ENCODE data around the gene HNRNPH1.
A peak's percentile ranks its signal among the peaks of the same experiment; 100 is the strongest.
"Not testable (repeated sequence)": the region's sequence is repeated elsewhere in the genome, so short reads cannot be mapped to it uniquely, and the experiment has no call there.

Gene HNRNPH1

DNA sequence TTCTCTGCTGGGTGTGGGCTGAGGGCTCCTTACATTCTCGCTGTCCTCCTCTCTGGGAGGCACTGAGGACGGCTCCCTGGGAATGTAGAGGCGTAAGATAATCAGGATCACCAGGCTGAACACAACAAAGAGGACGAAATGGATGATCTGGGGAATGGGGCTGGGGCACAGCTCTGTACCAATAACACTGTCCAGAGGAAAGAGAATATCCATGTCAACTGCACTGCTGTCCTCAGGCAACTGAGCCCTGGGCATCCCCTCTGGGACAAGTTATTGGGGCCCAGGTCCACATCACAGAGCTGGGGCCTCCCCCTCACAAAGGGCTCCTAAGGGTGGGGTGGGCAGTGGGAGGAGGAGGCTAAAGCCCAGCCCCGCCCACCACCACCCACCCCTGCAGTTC lies 21.3 kb upstream of the HNRNPH1 start:
- not testable (repeated sequence) for H3K4me3 ChIP-seq (ENCODE audit: insufficient read depth, low read depth, low read length, poor library complexity, severe bottlenecking); DNase-seq

DNA sequence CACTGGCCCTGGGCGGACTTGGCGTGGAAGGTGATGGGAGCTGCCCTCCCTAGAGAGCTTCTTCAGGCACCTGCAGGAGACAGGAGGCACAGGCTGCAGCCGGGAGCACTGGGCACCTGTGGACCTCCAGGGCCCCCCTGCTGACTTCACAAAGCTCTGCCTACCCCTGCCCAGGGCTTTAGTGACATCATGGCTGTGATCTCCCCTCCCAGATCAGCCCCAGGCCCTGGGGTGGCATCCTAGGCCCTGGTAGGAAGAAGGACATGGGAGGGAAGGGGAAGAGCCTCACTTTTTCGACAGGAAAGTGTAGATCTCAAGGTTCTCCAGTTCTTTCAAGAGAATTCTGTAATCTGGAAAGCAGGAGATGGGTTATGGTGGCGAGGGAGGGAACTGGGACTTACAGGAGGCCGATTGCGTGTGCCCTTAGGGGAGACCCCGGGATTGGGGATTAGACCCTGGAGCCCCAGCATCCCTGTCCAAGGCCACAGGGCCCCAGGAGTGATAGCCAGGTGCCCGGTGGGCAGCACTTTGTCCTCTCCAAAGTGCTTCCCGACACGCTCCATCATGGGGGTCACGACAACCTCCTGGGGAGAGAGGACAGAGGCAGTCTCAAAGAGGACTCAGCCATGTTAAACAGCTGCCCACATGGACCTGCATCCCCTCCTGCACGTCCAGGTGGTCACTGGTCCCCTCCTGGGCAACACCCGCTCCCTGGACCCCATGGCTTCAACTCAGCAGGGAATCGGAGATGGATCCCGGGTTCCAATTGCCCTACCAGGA lies 19.9 kb upstream of the HNRNPH1 start:
- not testable (repeated sequence) for H3K27ac ChIP-seq (ENCODE audit: insufficient read depth, low read length, poor library complexity, severe bottlenecking); H3K9me3 ChIP-seq (ENCODE audit: control insufficient read depth, low read length); H3K4me3 ChIP-seq (ENCODE audit: insufficient read depth, low read depth, low read length, poor library complexity, severe bottlenecking); DNase-seq; H3K36me3 ChIP-seq (ENCODE audit: control insufficient read depth, insufficient read depth, low read length); H3K4me1 ChIP-seq (ENCODE audit: control insufficient read depth, insufficient read depth, low read length, poor library complexity, severe bottlenecking); H3K27me3 ChIP-seq (replicated peaks; ENCODE audit: control insufficient read depth, insufficient read depth, low read length, poor library complexity, severe bottlenecking)

More for the DNA sequence above, 21.3 kb upstream of the HNRNPH1 start:
- not testable (repeated sequence) for H3K27ac ChIP-seq (ENCODE audit: insufficient read depth, low read length, poor library complexity, severe bottlenecking); H3K36me3 ChIP-seq (ENCODE audit: control insufficient read depth, insufficient read depth, low read length); H3K9me3 ChIP-seq (ENCODE audit: control insufficient read depth, low read length); H3K4me1 ChIP-seq (ENCODE audit: control insufficient read depth, insufficient read depth, low read length, poor library complexity, severe bottlenecking); H3K27me3 ChIP-seq (replicated peaks; ENCODE audit: control insufficient read depth, insufficient read depth, low read length, poor library complexity, severe bottlenecking)

DNA sequence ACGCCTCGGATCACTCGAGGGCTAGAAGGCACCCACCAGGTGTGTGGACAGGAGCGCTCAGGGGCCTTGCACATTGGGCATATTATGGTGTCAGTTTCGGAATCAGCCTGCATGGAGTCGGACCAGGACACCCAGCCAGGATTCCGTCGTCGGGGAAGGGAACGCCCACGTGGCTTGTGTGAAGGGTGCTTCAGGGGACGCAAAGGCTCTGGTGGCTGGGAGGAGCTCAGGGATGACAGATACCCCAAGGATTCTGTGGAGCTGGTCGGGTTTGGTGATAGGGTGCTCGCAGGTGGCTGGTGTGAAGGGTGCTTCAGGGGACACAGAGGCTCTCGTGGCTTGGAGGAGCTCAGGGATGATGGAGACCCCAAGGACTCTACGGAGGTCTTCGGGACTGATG lies 19.2 kb upstream of the HNRNPH1 start:
- not testable (repeated sequence) for DNase-seq; H3K27ac ChIP-seq (ENCODE audit: insufficient read depth, low read length, poor library complexity, severe bottlenecking); H3K9me3 ChIP-seq (ENCODE audit: control insufficient read depth, low read length); H3K36me3 ChIP-seq (ENCODE audit: control insufficient read depth, insufficient read depth, low read length); H3K4me1 ChIP-seq (ENCODE audit: control insufficient read depth, insufficient read depth, low read length, poor library complexity, severe bottlenecking); H3K27me3 ChIP-seq (replicated peaks; ENCODE audit: control insufficient read depth, insufficient read depth, low read length, poor library complexity, severe bottlenecking); H3K4me3 ChIP-seq (ENCODE audit: insufficient read depth, low read depth, low read length, poor library complexity, severe bottlenecking)

DNA sequence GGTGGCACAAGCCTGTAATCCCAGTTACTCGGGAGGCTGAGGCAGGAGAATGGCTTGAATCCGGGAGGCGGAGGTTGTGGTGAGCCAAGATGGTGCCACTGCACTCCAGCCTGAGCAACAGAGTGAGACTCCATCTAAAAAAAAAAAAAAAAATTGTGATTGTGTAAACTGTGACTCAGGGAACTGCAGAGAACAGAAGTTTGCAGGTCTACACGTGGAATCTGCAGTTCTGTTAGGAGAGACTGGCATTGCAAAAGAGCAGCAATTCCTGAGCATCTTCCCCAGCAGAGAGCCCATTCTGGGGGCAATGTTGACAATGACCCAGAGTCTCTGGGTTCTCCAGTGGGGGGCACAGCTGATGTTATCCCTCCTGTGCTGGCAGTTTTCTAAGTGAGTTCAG lies 18.3 kb upstream of the HNRNPH1 start:
- not testable (repeated sequence) for H3K27ac ChIP-seq (ENCODE audit: insufficient read depth, low read length, poor library complexity, severe bottlenecking); H3K9me3 ChIP-seq (ENCODE audit: control insufficient read depth, low read length); H3K27me3 ChIP-seq (replicated peaks; ENCODE audit: control insufficient read depth, insufficient read depth, low read length, poor library complexity, severe bottlenecking); H3K4me1 ChIP-seq (ENCODE audit: control insufficient read depth, insufficient read depth, low read length, poor library complexity, severe bottlenecking); DNase-seq; H3K4me3 ChIP-seq (ENCODE audit: insufficient read depth, low read depth, low read length, poor library complexity, severe bottlenecking); H3K36me3 ChIP-seq (ENCODE audit: control insufficient read depth, insufficient read depth, low read length)

DNA sequence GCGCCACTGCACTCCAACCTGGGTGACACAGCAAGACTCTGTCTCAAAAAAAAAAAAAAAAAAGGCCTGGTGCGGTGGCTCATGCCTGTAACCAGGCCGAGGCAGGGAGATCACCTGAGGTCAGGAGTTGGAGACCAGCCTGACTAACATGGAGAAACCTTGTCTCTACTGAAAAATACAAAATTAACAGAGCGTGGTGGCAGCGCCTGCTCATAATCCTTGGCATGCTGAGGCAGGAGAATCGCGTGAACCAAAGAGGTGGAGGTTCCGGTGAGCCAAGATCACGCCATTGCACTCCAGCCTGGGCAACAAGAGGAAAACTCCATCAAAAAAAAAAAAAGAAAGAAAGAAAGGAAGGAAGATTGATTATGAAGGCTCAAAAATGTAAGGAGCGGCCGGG lies 15.8 kb upstream of the HNRNPH1 start:
- H3K9me3 ChIP-seq (ENCODE audit: control insufficient read depth, low read length); DNase-seq; H3K27me3 ChIP-seq (replicated peaks; ENCODE audit: control insufficient read depth, insufficient read depth, low read length, poor library complexity, severe bottlenecking); H3K4me3 ChIP-seq (ENCODE audit: insufficient read depth, low read depth, low read length, poor library complexity, severe bottlenecking); H3K27ac ChIP-seq (ENCODE audit: insufficient read depth, low read length, poor library complexity, severe bottlenecking); H3K36me3 ChIP-seq (ENCODE audit: control insufficient read depth, insufficient read depth, low read length); H3K4me1 ChIP-seq (ENCODE audit: control insufficient read depth, insufficient read depth, low read length, poor library complexity, severe bottlenecking): not testable (repeated sequence)

DNA sequence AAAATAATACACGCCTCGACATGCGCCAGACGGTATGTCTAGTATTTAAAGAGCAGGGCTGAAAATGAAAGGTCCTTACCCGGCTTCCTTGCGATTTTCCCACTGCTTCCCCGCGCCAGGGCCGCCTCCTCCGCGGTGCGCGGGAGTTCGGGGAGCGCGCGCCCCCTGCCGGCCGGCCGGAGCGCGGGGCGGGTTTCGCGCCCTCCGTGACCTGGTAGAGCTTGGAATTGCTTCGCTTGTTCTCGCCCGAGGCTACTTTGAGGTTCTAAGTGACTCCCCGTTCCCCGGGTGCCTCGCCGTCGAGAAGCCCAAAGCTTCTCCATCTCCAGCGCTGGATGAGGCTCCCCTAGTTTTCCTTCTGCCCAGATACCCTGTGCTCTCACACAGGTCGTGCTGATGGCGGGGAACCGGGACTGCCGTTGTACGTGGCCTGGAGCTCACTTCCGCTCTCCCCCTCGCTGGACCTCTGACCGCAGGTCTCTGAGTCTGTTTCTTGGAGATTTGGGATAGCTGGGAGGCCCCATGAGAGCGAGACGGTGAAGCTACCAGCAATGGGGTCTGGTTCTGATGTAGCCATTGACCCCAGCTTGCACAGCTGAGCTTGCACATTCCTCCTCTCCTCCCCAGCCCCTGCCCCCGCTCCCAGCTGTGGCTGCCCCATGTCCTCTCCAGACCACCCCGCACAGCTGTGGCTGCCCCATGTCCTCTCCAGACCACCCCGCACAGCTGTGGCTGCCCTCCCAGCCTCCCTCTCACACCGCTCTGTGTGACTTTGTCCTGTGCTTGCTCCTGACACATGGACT lies 11.1 kb upstream of the HNRNPH1 start:
- H3K4me3 ChIP-seq (ENCODE audit: insufficient read depth, low read depth, low read length, poor library complexity, severe bottlenecking); H3K36me3 ChIP-seq (ENCODE audit: control insufficient read depth, insufficient read depth, low read length); H3K27me3 ChIP-seq (replicated peaks; ENCODE audit: control insufficient read depth, insufficient read depth, low read length, poor library complexity, severe bottlenecking); H3K9me3 ChIP-seq (ENCODE audit: control insufficient read depth, low read length); H3K27ac ChIP-seq (ENCODE audit: insufficient read depth, low read length, poor library complexity, severe bottlenecking); DNase-seq; H3K4me1 ChIP-seq (ENCODE audit: control insufficient read depth, insufficient read depth, low read length, poor library complexity, severe bottlenecking): not testable (repeated sequence)

DNA sequence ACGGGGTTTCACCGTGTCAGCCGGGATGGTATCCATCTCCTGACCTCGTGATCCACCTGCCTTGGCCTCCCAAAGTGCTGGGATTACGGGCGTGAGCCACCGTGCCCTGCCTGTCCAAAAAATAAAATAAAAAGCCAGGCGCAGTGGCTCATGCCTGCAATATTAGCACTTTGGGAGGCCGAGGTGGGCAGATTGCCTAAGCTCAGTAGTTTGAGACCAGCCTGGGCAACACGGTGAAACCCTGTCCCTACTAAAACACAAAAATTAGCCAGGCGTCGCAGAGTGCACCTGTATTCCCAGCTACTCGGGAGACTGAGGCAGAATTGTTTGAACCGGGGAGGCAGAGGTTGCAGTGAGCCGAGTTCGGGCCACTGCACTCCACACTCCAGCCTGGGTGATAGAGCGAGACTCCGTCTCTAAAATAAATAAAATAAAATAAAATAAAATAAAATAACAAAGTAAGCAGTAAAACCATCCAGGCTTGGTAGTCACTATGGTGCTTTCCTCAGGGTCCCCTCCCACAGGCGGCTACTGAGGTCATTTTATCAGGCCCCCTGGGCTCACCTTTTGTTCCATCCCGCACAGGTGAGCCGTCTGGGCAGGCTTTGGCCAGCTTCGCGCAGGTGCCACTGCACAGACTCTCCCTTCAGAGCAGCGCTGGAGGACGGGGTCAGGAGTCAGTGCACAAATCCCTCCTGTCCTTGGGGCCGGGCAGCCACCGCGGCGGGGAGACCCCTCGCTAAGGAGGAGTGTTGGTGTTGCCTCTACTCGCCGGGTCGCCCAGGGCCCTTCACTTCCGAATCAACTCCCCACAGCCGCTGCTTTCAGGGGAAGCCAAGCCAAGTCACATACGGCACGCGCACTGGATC lies 10.3 kb upstream of the HNRNPH1 start:
- H3K9me3 ChIP-seq (ENCODE audit: control insufficient read depth, low read length); H3K4me3 ChIP-seq (ENCODE audit: insufficient read depth, low read depth, low read length, poor library complexity, severe bottlenecking); H3K27ac ChIP-seq (ENCODE audit: insufficient read depth, low read length, poor library complexity, severe bottlenecking); H3K27me3 ChIP-seq (replicated peaks; ENCODE audit: control insufficient read depth, insufficient read depth, low read length, poor library complexity, severe bottlenecking); DNase-seq; H3K36me3 ChIP-seq (ENCODE audit: control insufficient read depth, insufficient read depth, low read length); H3K4me1 ChIP-seq (ENCODE audit: control insufficient read depth, insufficient read depth, low read length, poor library complexity, severe bottlenecking): not testable (repeated sequence)

DNA sequence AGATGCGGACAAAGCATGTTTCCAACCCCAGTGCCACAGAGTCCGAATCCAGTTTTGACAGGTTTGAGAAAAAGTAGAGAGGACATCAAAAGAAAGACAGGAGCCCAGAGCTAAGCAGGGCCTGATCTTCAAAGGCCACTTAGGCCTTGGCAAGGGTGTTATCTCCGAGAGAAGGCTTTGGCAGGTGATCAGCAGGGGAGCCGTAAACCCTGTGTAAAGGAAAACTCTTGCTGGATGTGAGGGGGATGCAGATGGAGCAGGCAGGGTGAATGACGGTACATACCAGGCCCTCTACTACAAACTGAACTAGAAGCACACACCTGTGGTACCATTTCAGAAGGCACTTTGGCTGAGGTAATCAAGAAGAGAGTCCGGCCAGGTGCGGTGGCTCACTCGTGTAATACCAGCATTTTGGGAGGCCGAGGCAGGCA lies 1.4 kb upstream of the HNRNPH1 start:
- DNase-seq, result no peak
- peak overlapping the region; percentile 97 for H3K27ac ChIP-seq (ENCODE audit: insufficient read depth, low read length, poor library complexity, severe bottlenecking)
- H3K4me1 ChIP-seq (ENCODE audit: control insufficient read depth, insufficient read depth, low read length, poor library complexity, severe bottlenecking), result peaks cover 27% of the 10 kb centered on the region
- H3K9me3 ChIP-seq (ENCODE audit: control insufficient read depth, low read length), result no peaks in the 10 kb centered on the region
- no peak overlapping the region for H3K4me3 ChIP-seq (ENCODE audit: insufficient read depth, low read depth, low read length, poor library complexity, severe bottlenecking)
- H3K27me3 ChIP-seq (replicated peaks; ENCODE audit: control insufficient read depth, insufficient read depth, low read length, poor library complexity, severe bottlenecking), result no peaks in the 10 kb centered on the region
- H3K36me3 ChIP-seq (ENCODE audit: control insufficient read depth, insufficient read depth, low read length), result peaks cover 26% of the 10 kb centered on the region

DNA sequence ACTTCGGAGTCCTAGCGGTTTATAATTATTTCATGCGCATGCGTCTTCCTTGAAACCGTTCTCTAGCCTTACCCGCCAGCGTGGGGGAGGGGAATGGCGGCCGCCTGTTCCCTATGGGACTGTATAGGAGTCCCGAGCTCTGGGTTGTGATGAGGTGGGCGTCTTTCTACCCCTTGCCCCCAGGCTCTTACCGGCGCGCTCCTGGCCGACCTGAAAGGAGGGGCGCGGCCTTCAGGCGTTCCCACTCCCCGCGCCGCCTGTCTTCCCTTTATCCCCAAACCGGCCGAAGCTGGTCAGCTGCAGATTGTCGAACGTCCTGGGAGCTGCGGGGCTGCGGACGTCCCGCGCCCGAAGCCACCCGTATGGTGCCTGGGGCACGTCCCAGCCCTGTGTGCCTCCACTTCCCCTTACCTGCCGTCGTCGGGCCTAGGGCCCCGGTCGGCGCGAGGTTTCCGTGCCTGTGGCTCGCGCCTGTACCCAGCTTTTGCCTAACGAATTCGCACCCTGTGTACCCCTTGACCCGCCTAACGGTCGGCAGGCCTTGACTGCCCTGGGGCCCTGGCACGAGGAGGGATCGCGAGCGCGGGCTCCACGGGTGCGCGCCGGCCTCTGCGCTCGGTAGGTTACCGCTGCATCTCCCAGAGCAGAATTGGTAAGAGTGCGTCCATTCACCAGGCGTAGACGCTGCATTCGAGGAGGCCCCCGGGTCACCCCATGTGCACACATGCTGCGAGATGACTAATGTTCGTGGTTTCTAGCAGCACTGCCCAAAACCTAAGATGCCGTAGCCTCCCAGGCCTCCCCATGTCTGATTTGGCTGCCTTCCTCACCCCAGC lies 653 bp upstream of the HNRNPH1 start:
- Histone ChIP-seq H3K4me1 (ENCODE audit: control insufficient read depth, insufficient read depth, low read length, poor library complexity, severe bottlenecking) (peaks cover 29% of the 10 kb centered on the region), H3K27me3 (replicated peaks; ENCODE audit: control insufficient read depth, insufficient read depth, low read length, poor library complexity, severe bottlenecking) (no peaks in the 10 kb centered on the region), H3K27ac (ENCODE audit: insufficient read depth, low read length, poor library complexity, severe bottlenecking) (peak overlapping the region; percentile 97), H3K9me3 (ENCODE audit: control insufficient read depth, low read length) (no peaks in the 10 kb centered on the region), H3K4me3 (ENCODE audit: insufficient read depth, low read depth, low read length, poor library complexity, severe bottlenecking) (peak overlapping the region; percentile 41), H3K36me3 (ENCODE audit: control insufficient read depth, insufficient read depth, low read length) (peaks cover 33% of the 10 kb centered on the region)
- DNase-seq, result peak; percentile 18 to 38 (median 36)

Data from effector memory CD4-positive, alpha-beta T cell (primary cell).